PC-9 (cell line): ENCODE measurements around the gene TMEM217. TPM values are rescaled to one million over a fixed set of nuclear protein-coding genes. Genes with fewer than 3 reads are reported as not detected.

Experiments
- BruUV-seq: library from RNA; stranded (reverse); fragments of 400-500 nt; replicated peaks from 2 replicates; lab custom pipeline; 2021; lab: Mats Ljungman, UMichigan
- CTCF ChIA-PET: fragments of 300-600 bp; sonication (Branson Sonifier 250); formaldehyde crosslinking; loops from one replicate; lab custom pipeline; 2022; ENCODE audit warnings: antibody characterized with exemption; lab: Charles Lee
- POLR2A ChIA-PET: fragments of 300-600 bp; sonication (Branson Sonifier 250); formaldehyde crosslinking; loops from one replicate; lab custom pipeline; 2022; ENCODE audit warnings: antibody characterized with exemption; ENCODE audit not compliant: unreplicated experiment; lab: Charles Lee
- DNase-seq, 2 experiments: peaks; one replicate each; pipeline versions ENCODE4 v3.0.0 to v3.0.0-alpha.2; 2015 to 2022; ENCODE audit warnings: mixed read lengths in 1 of 2
- H2AFZ ChIP-seq: fragments of 200-600 bp; sonication (generic); 2 replicates; pipeline ENCODE4 v1.8.1; 2017; ENCODE audit warnings: antibody characterized with exemption
- H3F3A ChIP-seq: fragments of 200-600 bp; sonication (generic); 2 replicates; pipeline ENCODE4 v1.8.1; 2017; ENCODE audit warnings: antibody characterized with exemption, mild to moderate bottlenecking, low read depth; ENCODE audit not compliant: insufficient read depth
- H3K27ac ChIP-seq: fragments of 200-600 bp; sonication (generic); 2 replicates; pipeline ENCODE4 v1.6.1; 2016; ENCODE audit warnings: mixed run types
- H3K27me3 ChIP-seq: fragments of 200-600 bp; sonication (generic); 2 replicates; pipeline ENCODE4 v1.6.1; 2016; ENCODE audit warnings: low read depth, mixed run types; ENCODE audit not compliant: insufficient read depth
- H3K36me3 ChIP-seq: fragments of 200-600 bp; sonication (generic); 2 replicates; pipeline ENCODE4 v1.6.1; 2016; ENCODE audit warnings: low read depth, mixed run types
- H3K4me1 ChIP-seq: fragments of 200-600 bp; sonication (generic); replicated peaks from 2 replicates; pipeline ENCODE4 v1.6.1; 2016; ENCODE audit warnings: mixed run types; ENCODE audit not compliant: insufficient read depth
- H3K4me2 ChIP-seq: fragments of 200-600 bp; sonication (generic); 2 replicates; pipeline ENCODE4 v1.6.1; 2017; ENCODE audit warnings: mixed run types
- H3K4me3 ChIP-seq: fragments of 200-600 bp; sonication (generic); 2 replicates; pipeline ENCODE4 v1.6.1; 2016; ENCODE audit warnings: mixed run types
- H3K79me2 ChIP-seq: fragments of 200-600 bp; sonication (generic); 2 replicates; pipeline ENCODE4 v1.6.1; 2017; ENCODE audit warnings: low read depth, mixed run types
- H3K9me2 ChIP-seq: fragments of 200-600 bp; sonication (generic); 2 replicates; pipeline ENCODE4 v1.8.1; 2017; ENCODE audit warnings: mild to moderate bottlenecking; ENCODE audit not compliant: insufficient read depth
- H3K9me3 ChIP-seq: fragments of 200-600 bp; sonication (generic); 2 replicates; pipeline ENCODE4 v1.8.1; 2016; ENCODE audit warnings: low read depth; ENCODE audit not compliant: insufficient read depth
- H4K20me1 ChIP-seq: fragments of 200-600 bp; sonication (generic); 2 replicates; pipeline ENCODE4 v1.8.1; 2017; ENCODE audit not compliant: insufficient read depth
- CTCF ChIP-seq: fragments of 200-600 bp; sonication (generic); conservative IDR thresholded peaks from 2 replicates; pipeline ENCODE4 v1.6.1; 2017; ENCODE audit warnings: mixed run types, antibody characterized with exemption, mild to moderate bottlenecking, moderate library complexity
- EZH2 ChIP-seq: fragments of 200-600 bp; sonication (generic); IDR thresholded peaks from 2 replicates; pipeline ENCODE4 v1.8.0; 2017; ENCODE audit warnings: antibody characterized with exemption, low read depth
- intact Hi-C: fragments of 100-400 bp; cut with micrococcal nuclease; formaldehyde crosslinking; loops from one replicate; pipeline ENCODE4 v1.10.0; 2022; ENCODE audit not compliant: unreplicated experiment
- total RNA-seq: library from RNA; stranded (reverse); gene quantifications from 2 replicates; pipeline ENCODE4 v1.2.3, GENCODE V29; 2021

Gene TMEM217
- total RNA-seq, 1 experiment from 2014 or later = 4.9 TPM

GRCh38 chr6:37303091-37303660 is 45.2 kb upstream of the TMEM217 start:
- no peak overlapping the region for H3K4me2 ChIP-seq
- H3K79me2 ChIP-seq = no peaks in the 10 kb centered on the region
- H3K4me1 ChIP-seq = no peaks in the 10 kb centered on the region
- H3K36me3 ChIP-seq = no peaks in the 10 kb centered on the region
- ChIA-PET CTCF (interaction anchor here (0.6 to 1.1 kb wide), 2 partner anchors 9 to 17 kb away, joined by 3 read pairs; no protein-coding TSS in a partner anchor), POLR2A (interaction anchor here (0.7 kb wide), 1 partner anchor 93 kb away, joined by 4 read pairs; no protein-coding TSS in a partner anchor)
- DNase-seq = peak in 1 of 2 experiments; percentile 17
- no peak overlapping the region for H3K27ac ChIP-seq
- no peaks in the 10 kb centered on the region for H3K9me2 ChIP-seq
- H3K9me3 ChIP-seq = no peaks in the 10 kb centered on the region
- 0 out of 2 replicates have a peak, but pooled peaks cover 9% of the 10 kb centered on the region for H3F3A ChIP-seq
- no peak overlapping the region for H3K4me3 ChIP-seq
- no peak overlapping the region for H2AFZ ChIP-seq
- H4K20me1 ChIP-seq = peaks cover 3% of the 10 kb centered on the region; the same call in 1 of the 2 replicates
- TF ChIP-seq CTCF (no peak), EZH2 (no peak)
- BruUV-seq = no TSS peak
- H3K27me3 ChIP-seq = no peaks in the 10 kb centered on the region
- intact Hi-C loops = loop anchor here (10.0 kb wide), 1 partner anchor 78 kb away; no protein-coding TSS in a partner anchor

GRCh38 chr6:37302086-37302686 is 44.2 kb upstream of the TMEM217 start:
- H3K9me3 ChIP-seq = no peaks in the 10 kb centered on the region
- TF ChIP-seq CTCF (no peak), EZH2 (no peak)
- H3K9me2 ChIP-seq = no peaks in the 10 kb centered on the region
- ChIA-PET CTCF (interaction anchor here (0.5 kb wide), 1 partner anchor 9 kb away, joined by 3 read pairs; no protein-coding TSS in a partner anchor), POLR2A (interaction anchor here (0.6 kb wide), 1 partner anchor 1337 kb away, joined by 10 read pairs; no protein-coding TSS in a partner anchor)
- H3F3A ChIP-seq = 0 out of 2 replicates have a peak, but pooled peaks cover 3% of the 10 kb centered on the region
- no peaks in the 10 kb centered on the region for H3K4me1 ChIP-seq
- DNase-seq = peak in 1 of 2 experiments; percentile 25
- intact Hi-C loops = loop anchor here (10.0 kb wide), 1 partner anchor 77 kb away; no protein-coding TSS in a partner anchor
- H3K79me2 ChIP-seq = no peaks in the 10 kb centered on the region
- no peak overlapping the region for H3K27ac ChIP-seq
- H3K4me2 ChIP-seq = no peak overlapping the region
- no peak overlapping the region for H3K4me3 ChIP-seq
- H3K27me3 ChIP-seq = no peaks in the 10 kb centered on the region
- no TSS peak for BruUV-seq
- 0 out of 2 replicates have a peak, but pooled peaks cover 3% of the 10 kb centered on the region for H3K36me3 ChIP-seq
- no peak overlapping the region for H2AFZ ChIP-seq
- H4K20me1 ChIP-seq = peaks cover 3% of the 10 kb centered on the region; the same call in 1 of the 2 replicates

GRCh38 chr6:37299990-37300389 is 42.0 kb upstream of the TMEM217 start:
- H3K4me2 ChIP-seq = no peak overlapping the region
- H3K9me3 ChIP-seq = no peaks in the 10 kb centered on the region
- BruUV-seq = no TSS peak
- TF ChIP-seq EZH2 (no peak), CTCF (no peak)
- H3K4me3 ChIP-seq = no peak overlapping the region
- 0 out of 2 replicates have a peak, but pooled peaks cover 3% of the 10 kb centered on the region for H3F3A ChIP-seq
- CTCF ChIA-PET = no interaction called here
- H3K27ac ChIP-seq = no peak overlapping the region
- H3K27me3 ChIP-seq = no peaks in the 10 kb centered on the region
- H3K36me3 ChIP-seq = 0 out of 2 replicates have a peak, but pooled peaks cover 6% of the 10 kb centered on the region
- H3K79me2 ChIP-seq = no peaks in the 10 kb centered on the region
- intact Hi-C loops = loop anchor here (10.0 kb wide), 1 partner anchor 75 kb away; no protein-coding TSS in a partner anchor
- no peaks in the 10 kb centered on the region for H3K9me2 ChIP-seq
- H2AFZ ChIP-seq = no peak overlapping the region
- no peak for DNase-seq
- POLR2A ChIA-PET = no interaction called here
- H3K4me1 ChIP-seq = no peaks in the 10 kb centered on the region
- peaks cover 3% of the 10 kb centered on the region; the same call in 1 of the 2 replicates for H4K20me1 ChIP-seq
